NCI-H187 (cell line): Measurements from ENCODE around the gene CD101.

Experiments
- DNase-seq, 2 experiments: peaks; one replicate each; lab custom pipeline; 2025; lab: John Stamatoyannopoulos, UW

The CD101 gene

DNA sequence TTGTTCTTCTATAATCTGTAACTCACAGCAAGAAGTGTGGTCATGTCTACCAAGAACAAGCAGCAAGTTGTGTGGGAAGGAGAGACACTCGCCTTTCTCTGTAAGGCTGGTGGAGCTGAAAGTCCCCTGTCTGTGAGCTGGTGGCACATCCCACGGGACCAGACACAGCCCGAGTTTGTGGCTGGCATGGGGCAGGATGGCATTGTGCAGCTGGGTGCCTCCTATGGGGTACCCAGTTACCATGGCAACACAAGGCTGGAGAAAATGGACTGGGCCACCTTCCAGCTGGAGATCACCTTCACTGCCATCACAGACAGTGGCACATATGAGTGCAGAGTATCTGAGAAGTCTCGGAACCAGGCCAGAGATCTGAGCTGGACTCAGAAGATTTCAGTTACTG, 15.5 kb downstream of the CD101 start:
- DNase-seq = no peak

DNA sequence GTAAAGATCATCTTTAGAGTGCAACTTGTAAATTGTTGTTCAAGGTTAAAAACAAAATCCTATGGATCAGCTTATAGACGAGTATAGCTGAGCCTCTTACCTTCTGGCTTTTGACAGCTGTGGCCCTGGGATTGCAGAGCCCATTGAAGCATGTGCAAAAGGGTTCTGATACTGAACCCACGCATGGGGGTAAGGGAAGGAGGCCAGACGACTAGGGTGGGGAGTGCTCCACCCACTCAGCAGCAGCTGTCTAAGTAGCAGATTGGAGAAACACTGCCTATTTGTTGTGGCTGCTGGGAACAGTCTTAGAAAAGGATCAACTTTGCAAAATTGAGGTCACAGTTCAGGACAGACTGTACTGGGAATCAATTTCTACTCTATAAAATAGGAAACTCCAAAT, 16.1 kb downstream of the CD101 start:
- no peak for DNase-seq

DNA sequence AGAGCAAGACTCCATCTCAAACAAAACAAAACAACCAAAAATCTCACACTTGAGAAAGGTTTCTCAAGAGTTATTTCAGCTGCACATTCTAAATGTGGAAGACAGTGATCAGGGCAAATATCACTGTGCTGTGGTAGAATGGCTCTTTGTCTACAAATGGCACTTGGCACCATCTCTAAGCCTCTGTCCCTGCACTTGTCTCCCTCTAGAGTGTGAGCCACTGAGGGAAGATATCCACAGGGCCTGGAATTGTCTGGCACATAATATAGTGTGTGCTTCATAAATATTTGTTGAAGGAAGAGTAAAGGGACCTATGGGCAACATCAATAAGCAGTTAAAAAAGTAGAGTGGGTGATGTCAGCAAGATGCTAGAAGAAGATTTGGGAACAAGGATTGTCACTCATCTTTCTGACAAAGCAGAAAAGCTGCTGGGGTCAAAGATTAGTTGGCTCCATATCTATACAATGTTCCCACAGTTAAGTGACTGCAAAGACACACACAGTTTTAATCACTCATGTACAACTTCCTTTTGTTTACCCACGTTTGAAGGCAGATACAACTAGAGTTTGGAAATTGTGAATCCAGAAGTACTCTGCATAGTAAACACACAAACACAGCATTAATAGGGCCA, 19.1 kb downstream of the CD101 start:
- no peak for DNase-seq

DNA sequence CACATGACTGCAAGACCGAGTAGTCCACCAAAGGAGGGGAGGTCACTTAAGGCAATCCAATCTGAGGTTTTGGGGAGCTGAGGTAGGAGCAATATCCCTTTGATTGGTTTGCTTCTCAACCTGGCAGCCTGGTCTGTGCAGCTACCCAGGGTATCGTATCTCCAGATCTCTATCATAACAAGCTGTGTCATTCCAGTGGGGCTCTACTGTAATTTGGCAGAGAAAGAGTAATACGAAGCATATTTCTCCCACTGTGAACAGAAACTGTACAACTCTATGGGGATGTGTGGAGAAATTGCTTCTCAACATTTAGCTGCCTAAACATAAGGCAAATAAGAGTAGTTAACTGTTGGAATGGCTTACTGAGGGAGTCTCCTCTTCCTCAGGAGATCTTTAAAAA, 20.6 kb downstream of the CD101 start:
- DNase-seq = no peak

DNA sequence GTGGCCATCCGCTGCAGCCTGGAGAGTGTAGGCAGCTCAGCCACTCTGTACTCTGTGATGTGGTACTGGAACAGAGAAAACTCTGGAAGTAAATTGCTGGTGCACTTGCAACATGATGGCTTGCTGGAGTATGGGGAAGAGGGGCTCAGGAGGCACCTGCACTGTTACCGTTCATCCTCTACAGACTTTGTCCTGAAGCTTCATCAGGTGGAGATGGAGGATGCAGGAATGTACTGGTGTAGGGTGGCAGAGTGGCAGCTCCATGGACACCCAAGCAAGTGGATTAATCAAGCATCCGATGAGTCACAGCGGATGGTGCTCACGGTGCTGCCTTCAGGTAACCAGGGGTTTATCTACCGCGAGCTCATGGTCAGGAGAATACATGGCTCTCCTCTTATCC, 24.0 kb downstream of the CD101 start:
- no peak for DNase-seq

DNA sequence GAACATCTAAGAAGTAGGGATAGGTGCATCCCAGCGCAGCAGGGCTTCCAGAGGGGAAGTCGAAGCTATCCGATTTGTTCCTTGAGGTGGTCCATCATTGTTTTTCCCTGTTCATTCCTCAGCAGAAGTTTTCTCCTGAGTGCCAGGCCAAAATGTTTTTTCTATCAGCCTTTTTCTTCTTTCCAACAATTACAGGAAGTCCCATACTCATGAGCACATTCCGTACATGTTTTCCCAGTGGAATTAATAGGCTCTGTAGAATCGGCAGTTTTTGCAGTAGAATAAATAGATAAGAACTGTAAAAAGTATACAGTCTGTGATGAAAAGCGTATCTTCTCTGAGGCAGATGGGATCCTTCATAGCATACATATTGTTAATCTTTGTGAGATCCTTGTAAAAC, 24.8 kb downstream of the CD101 start:
- DNase-seq = no peak

DNA sequence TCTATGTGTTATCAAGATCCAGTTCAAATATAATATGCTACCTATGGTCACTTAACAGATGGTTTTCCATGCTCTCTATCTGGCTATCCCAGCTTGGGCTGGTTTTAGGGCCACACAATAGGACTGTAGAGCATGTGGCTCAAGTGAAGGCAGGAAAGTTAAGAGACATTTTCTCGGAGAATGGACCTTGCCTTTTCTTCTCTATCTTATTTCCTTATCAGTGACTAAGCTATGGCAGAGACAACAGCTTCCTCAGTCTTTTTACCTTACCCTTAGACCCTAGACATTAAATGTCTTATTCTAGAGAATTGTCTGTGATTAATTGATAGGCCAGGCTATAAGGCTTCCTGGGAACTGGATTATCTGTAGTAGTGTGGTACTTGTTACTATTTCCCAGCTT, 28.1 kb downstream of the CD101 start:
- no peak for DNase-seq

DNA sequence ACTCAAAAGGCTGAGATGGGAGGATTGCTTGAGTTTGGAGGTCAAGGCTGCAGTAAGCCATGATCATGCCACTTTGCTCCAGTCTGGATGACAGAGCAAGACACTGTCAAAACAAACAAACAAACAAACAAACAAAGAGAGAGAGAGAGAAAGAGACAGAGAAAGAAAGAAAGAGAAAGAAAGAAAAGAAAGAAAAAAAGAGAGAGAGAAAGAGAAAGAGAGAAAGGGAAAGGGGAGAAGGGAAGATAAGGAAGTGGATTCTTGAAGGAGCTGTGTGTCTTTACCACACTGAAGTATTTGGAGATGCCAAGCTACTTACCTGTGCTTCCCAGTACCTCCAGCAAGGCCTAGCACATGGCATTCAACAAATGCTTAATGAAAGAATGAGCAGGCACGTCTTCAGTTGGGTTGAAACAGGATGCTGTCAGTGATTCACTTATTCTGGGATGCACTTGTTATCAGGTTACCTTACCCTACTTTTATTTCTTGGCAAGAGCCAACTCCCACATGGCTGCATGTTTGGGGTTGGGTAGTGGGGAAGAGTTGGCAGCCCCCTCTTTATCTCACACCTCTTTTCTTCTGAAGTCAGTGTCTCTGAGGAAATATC, 28.8 kb downstream of the CD101 start:
- no peak for DNase-seq

DNA sequence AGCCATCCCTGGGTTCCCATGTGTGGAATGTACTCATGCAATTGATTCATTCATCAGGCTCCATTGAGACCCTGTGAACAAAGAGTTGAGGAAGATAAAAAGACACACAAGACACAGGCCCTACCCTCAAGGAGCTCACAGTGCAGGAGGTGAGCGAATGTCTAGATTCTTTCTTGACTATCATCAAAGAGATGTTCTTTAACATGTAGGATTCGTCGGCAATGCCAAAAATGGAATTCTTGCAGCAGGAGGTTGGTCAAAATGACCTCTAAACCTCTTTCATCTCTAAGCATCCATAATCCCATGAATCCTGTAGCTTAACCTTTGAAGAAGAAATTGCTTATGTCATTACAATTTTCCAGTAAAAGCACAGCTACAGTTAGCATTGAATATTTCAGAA, 30.7 kb downstream of the CD101 start:
- DNase-seq = no peak

DNA sequence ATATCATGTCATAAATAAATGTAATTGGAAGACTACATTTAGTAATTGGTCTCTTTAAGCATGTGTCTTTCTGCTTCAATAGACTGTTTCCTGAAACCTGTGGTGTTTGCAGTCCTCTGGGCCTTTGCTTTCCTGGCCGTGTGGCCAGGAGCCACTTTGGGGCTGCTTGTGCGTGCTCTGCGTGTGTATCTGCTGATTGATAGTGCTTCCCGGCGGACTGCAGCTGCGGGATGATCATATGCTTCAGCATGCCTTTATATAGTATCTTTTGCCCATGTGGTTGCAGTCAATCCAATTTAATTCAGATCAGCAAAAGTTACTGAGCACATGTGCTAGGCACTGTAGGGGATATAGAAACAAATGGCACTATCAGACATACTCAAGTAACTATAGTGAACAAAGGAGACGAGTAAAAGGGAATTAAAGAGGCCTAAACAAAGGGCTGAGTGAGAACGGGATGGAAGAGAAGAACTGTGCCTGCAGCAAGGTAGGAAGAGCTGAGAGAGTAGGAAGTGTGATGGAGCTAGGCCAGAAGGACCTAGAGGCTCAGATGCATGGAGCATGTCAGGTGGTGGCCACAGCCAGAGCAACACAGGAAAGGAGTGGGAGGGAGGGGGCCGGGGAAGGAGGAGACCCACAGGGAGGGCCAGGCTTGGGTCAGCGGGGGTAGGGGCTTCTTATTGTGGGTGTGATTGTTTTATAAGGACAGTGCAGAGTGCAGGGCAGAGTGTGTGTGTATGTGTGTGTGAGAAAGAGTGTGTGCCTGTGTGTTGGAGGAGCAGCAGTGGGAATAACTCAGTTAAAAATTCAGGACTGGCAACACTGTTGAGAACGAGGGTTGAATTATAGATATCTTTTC, 31.4 kb downstream of the CD101 start:
- DNase-seq = no peak

DNA sequence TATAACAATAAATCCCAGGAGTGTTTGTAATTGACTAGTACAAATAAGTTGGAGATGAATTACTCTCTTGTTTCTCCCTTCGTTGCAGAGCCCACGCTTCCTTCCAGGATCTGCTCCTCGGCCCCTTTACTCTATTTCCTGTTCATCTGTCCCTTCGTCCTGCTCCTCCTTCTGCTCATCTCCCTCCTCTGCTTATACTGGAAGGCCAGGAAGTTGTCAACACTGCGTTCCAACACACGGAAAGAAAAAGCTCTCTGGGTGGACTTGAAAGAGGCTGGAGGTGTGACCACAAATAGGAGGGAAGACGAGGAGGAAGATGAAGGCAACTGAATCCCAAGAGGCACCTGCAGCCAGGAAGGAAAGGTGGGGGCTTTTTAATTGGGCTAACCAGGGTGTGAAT, 32.2 kb downstream of the CD101 start:
- DNase-seq = no peak

DNA sequence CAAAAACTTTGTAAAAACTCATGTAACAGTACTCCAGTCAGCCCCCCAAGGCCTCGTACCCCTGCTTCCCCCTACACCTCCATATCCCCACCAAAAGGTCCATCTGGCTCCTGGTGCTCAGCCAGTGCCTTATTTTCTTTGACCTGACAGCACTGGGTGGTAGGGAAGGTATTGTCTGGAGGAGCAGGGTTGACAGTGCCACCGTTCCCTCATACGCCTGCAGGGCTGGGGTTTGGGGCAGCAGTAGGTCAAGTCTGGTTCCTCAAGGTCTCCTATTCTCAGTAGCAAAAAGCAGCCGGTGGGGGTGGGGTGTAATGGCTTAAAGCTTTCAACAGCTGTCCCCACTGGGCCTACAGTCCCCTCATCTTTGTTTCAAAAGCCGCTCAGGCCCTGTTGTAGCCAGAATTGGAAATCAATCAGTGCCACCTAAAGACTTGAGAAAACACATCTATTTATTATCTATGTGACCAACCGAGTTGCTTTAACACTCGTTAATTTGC, 33.3 kb downstream of the CD101 start:
- DNase-seq = no peak

DNA sequence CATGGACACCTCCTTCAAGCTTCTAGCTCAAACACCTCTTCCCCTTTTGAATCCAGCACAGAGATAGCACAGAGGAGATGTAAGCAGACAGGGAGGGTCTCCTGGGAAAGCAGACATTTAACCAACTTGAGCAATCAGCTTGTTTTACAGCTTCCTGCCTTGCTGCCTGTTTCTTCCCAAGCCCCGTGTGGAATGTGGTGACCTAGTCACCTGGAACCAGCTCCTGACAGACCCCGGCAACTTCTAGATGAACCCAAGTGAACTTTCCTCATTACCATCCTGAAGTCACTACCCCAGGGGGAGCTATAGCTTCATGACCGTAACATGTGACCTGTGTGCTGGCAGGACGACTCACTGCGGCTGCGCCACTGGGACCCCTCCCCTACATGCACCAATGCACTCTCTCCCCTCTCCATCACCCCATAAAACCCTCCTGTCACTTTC, 34.5 kb downstream of the CD101 start:
- no peak for DNase-seq

DNA sequence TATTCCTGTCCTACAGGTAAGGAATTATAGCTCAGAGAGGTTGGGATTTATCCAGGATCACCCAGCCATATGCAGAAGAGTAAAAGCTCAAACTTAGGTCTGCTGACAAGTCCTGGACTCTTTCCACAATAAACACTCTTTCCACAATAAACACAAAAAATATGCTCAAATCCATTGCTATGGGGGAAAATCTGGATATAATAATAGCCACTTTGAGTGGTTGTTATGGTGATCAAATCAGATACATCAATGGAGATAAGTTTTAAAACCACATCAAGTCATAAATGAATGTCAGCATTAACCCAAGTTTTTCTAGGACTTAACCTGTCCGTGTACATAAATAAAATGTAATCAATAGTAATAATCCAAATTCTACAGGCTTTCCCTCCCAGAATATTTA, 36.2 kb downstream of the CD101 start:
- no peak for DNase-seq

DNA sequence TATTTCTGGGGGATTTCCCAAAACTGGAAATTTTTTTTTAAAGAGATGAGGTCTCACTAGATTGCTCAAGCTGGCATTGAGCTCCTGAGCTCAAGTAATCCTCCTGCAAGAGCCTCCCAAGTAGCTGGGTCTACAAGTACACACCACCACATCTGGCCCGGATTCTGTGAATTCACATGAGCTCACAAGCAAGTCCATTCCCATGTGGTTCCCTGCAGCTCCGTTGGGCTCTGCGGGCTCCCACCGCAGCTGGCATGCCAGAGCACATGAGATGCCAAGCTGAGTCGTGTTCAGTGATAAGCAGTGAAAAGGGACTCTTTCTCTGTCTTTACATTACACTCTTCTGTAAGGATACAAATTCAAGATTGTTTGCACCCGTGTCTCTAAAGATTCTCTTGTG, 36.7 kb downstream of the CD101 start:
- DNase-seq = no peak

DNA sequence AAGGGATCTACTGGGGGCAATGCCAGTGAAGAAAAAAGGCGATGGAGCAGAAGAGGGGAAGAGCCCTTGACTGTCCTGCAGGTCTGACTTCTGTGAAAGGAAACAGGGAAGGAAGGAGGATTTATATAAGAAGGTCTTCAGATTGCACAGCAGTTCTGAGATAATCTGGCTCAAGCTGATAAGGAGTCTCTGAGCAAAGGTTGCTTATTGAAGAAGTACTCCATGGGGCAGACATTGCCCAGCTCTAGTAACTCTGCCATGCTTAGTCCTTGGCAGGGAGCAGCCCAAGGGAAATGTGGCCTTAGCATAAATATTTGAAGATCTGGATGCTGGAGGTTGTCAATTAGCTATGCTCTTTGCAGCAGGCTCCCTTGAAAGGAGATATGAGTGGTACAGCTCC, 42.7 kb downstream of the CD101 start:
- no peak for DNase-seq

DNA sequence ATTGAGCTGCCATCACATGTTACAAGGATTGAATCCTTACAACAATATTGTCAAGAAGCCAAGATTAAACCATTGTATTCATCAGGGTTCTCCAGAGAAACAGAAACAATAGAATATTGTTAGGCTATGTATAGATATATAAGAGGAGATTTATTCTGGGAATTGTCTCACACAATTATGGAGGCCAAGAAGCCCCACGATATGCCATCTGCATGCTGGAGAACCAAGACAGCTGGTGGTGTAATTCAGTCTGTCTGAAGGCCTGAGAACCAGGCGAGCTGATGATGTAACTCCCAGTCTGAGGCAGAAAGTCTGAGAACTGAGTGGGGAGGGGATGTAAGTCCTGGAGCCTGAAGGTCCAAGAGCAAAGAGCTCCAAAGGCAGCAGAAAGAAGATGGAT, 44.1 kb downstream of the CD101 start:
- no peak for DNase-seq

DNA sequence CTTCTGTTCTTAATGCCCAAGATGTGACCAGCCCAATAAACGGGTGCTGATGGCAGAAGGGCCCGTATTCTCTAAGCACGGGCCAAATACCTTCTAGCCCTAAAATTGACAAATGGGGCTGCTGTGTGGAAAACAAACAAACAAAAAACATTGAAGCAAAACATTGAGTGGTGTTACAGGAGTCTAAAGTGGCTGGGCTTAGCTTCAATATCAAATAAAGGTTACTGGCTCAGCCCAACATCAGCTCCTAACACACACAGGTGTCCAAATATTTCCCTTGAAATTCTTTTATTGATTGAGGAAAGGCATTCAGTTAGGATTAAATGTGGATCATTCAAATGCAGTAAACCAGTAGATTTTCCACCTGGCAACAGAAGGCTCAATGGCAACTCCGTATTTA, 45.2 kb downstream of the CD101 start:
- DNase-seq = no peak

DNA sequence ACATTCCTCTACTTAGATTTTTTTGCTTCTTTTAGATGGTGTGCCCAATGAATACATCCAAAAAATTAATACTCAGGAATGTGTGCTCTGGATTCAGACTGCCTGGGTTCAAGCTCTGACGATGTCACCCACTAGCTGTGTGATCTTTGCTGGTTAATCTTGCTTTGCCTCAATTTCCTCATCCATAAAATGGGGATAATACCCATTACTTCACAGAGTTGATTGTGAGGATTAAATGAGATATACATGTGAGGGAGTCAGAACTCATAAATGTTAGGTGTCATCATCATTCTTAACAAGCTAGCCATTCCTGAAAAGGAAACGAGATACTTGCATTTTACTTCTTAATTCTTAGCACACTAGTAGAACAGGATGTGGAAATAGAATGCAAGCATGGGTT, 45.7 kb downstream of the CD101 start:
- DNase-seq = no peak

DNA sequence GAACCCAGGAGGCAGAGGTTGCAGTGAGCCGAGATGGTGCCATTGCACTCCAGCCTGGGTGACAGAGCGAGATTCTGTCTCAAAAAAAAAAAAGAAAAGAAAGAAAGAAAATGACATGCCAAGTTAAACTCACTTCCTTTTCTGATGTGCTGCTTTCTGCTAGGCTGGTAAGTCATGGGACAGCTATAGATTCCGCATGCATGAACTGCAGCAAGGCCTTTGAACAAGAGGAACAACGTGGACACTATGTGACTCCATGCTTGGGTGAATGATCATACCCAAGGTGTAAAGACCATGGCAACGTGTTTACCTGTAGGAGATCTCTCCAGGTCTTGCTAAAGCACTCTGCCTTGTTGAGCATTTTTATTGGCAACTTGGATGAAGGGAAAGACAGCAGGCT, 48.3 kb downstream of the CD101 start:
- no peak for DNase-seq

DNA sequence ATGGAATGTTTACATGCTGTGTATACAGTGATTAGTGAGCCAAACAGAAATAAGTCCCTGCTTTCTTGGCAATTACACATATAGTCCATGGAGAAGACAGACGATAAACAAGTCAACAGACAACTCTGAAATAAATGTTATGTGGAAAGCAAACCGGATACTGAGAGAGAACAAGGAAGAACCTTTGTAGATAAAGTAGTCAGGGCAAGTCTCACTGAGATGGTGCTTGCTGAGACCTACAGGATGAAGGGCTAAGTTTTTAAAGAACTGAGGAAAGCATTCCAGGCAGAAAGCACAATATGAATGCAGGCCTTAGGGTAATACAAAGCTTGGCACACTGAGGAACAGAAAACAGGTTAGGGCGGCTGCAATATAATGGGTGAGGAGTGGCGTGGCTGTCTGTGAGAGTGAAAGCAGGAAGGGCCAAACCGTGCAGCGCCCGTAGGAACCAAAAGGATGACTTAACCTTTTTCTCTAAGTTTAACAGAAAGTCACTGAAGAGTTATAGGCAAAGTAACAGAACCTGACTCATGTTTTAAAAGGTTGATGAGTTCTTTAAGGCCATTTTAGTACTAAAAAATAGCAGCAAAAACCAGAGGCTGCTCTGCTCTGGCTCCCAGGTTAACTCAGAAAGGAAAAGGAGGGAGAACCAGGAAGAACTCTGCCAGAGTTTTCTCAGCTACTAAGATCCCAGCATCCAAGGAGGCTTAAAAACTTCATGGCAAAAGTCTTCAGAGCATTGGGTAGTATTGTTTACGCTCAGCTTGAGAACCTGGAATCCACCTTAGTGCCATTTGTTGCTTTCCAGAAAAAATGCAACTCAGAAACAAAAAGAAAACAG, 49.9 kb downstream of the CD101 start:
- no peak for DNase-seq

DNA sequence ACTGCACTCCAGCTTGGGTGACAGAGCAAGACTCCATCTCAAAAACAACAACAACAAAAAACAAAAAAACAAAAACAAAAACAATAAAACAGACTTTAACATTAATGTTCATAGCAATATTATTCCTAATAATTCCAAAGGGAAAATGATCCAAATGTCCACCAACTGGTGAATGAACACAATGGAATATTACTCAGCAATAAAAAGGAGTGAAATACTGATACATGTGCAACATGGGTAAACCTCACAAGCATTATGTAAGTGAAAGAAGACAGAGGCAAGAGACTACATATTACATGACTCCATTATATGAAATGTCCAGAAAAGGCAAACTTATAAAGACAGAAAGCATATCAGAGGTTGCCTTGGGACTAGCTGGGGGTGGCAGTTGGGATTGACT, 52.5 kb downstream of the CD101 start:
- no peak for DNase-seq
